CD4-positive, alpha-beta T cell treated with Interleukin-6 for 4 hours (primary cell): ENCODE results near the gene FN3KRP.
A peak's percentile ranks its signal among the peaks of the same experiment; 100 is the strongest.

Source experiments
- DNase-seq: peaks from one replicate; pipeline ENCODE4 v3.0.0-alpha.2; 2020; ENCODE audit warnings: mixed read lengths

FN3KRP gene

GRCh38 chr17:82687871-82688270, 28.6 kb upstream of the FN3KRP start:
- DNase-seq: no peak

DNA sequence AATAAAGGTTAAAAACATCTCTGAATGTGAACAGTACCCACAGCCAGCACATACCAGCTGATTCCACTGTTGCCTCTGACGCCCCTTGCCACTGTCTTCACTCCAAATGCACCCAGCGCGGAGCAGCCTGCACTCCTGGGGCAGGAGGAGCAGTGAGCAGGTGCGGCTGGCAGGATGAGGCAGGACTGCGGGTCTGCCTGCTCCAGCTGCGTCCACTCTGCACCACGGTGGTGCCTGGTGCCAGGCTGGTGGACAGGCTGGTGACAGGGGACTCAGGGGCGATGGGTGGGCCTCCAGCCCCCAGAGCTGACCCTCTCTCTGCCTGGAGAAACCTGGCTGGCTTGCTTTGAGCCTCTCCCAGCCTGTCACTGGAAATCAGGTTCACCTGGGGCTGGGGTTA, 27.4 kb upstream of the FN3KRP start:
- no peak for DNase-seq

DNA sequence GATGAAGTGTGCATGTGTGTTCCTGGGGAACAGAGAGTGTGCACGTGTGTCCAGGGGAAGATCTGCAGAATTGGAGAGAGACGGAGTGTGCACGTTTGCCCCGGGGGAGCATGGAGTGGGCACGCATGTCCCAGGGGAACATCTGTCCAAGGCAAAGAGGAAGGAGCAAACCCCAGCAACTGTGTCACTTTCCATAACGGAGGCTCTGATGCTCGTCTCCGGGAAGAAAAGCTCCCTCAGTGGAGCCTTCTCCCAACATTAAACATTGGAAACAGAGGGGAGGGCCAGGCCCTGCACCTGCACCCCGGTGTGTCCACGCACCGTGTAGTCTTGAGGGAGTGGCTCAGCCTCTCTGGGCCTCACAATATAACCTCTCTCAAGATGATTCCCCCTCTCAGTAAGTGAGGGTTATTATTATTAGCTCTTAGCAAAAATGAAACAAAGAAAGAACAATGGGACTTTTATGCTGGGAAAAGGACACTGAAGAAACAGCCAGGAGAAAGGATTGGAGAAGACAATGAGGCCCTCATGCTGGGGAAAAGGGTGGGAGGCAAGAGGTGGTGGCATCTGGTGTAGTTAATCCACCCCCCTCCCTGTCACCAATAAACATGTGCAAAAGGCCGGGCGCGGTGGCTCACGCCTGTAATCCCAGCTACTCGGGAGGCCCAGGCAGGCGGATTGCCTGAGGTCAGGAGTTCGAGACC, 25.6 kb upstream of the FN3KRP start:
- no peak for DNase-seq

- no peak for DNase-seq
These were observed 24.8 kb upstream of the FN3KRP start for GRCh38 chr17:82691714-82692113.

DNA sequence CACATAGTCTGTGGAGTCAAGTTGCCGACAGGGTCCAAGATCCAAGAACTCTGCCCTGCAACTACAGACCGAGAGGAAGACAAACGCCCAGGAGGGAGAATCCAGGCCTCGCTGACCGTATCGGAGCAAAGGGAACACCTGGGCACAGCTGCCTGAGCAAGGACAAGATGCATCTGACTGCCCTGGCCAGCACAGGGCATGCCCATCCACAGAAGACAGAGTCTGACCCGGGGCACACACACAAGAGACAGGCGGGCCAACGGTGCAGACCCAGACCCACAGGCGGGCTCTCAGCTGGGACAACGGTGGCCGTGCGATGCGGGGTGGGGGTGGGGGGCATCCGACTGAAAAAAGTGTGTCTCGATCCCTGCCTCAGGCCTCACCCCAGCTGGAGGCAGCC, 24.2 kb upstream of the FN3KRP start:
- DNase-seq: no peak

DNA sequence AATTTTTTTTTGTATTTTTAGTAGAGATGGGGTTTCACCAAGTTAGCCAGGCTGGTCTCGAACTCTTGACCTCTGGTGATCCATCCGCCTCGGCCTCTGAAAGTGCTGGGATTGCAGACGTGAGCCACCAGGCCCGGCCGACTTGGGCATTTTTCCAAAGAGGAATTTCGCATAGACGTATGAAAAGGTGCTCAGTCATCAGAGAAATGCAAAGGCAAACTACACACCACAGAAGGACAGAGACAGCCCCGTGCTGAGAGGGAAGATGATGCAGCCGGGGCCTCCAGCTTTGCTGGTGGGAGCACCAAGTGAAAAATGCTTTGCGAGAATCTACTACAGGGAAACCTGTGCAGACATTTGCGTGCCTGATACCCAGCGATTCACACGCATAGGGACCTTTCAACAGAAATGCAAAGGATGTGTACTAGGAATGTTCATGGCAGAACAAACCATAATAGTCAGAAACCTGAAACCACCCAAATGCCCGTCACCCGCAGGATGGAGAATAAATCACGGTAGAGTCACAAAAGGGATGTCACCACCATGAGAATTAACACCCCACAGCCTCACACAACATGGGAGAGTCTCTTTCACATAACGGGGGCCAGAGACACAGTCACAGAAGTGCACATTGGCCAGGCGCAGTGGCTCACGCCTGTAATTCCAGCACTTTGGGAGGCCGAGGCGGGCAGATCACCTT, 23.2 kb upstream of the FN3KRP start:
- DNase-seq: no peak

- DNase-seq: no peak
These were observed 21.9 kb upstream of the FN3KRP start for GRCh38 chr17:82694647-82695046.

DNA sequence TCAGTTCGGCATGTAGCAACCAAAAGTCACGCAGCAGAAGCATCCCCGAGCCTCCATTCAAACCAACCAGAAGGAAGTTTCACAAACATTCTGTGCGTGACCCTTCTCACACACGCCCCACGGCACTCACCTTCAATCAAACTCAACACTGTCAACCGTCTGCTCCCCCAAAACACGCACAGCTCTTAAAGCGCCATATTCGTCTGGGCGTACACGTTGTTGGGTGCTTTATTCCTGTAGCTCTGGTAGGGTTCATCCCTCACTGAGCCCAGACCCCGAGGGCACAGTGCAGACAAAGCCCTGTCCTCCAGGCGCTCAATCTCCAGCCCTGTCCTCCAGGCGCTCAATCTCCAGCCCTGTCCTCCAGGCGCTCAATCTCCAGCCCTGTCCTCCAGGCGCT, 20.2 kb upstream of the FN3KRP start:
- DNase-seq: no peak

GRCh38 chr17:82696916-82697807, 19.3 kb upstream of the FN3KRP start:
- DNase-seq: peak; percentile 13

DNA sequence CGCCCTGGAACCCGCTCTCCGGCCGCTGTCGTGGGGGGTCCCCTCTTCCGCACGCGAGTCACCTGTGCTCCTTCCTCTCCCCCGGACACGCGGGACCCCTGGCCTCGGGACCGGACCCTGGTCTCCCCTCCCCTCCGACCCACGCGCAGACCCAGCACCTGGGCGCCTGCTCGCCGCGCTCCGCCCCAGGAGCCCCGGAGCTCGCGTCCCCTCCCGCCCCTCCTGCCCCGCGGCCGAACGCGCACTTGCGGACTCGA, 18.8 kb upstream of the FN3KRP start:
- DNase-seq: no peak

GRCh38 chr17:82698065-82698973, 18.2 kb upstream of the FN3KRP start, which contains the start of gene RAB40B:
Gene RAB40B (minus strand): TSS chr17:82698698. CDS start chr17:82698596, 102 bp downstream.
- DNase-seq: peak; percentile 99

- no peak for DNase-seq
These were observed 17.5 kb upstream of the FN3KRP start for GRCh38 chr17:82698974-82699442.

DNA sequence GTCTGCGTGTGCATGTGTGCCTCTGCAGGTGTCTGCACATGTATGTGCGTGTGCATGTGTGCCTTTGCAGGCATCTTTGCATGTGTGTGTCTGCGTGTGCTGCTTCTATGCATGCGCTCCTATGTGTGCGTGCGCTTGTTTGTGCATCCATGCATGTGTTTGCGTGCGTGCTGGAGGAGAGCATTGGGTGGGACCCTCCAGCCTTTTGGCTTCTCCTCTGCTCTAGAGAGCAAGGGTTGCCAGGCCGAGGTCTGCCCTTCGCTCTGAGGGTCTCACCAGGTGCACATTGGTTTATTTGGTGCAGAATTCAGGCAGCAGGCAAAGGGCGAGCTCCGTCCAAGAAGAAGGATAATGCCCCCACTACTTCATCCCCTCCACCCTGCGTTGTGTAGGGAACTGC, 17.0 kb upstream of the FN3KRP start:
- DNase-seq: no peak

GRCh38 chr17:82702231-82702927, 14.1 kb upstream of the FN3KRP start:
- no peak for DNase-seq

DNA sequence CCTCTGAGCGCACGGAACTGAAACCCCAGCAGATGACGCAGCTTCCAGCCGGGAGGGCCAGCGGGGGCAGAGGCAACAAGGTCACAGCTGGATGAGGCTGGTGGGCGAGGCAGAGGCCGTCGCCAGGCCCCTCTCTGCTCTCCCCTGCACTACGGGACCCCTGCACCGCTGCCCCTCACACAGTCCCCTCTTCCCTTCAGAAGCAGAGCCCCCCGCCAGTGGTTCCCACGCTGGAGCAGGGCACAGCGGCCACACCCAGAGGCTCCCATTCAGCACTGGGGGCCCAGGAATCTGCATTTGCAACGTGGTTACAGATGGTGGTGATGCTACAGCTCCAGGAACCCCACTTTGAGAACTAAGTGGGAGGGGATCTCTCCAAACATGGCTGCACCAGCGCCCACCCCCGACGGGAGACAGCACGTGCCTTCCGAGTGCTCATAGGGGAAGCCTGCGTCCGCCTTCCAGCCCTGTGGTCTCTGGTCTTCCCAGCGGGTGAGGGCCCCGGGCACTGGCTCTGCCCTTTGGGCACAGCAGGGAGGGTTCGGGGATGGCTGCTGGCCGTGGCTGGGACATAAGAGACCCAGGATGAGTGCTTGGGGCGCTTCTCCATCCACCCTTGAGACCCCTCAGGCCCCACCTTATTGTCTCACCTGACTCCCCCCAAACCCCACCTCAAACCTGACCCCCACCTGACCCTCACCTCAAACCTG, 13.3 kb upstream of the FN3KRP start:
- no peak for DNase-seq

DNA sequence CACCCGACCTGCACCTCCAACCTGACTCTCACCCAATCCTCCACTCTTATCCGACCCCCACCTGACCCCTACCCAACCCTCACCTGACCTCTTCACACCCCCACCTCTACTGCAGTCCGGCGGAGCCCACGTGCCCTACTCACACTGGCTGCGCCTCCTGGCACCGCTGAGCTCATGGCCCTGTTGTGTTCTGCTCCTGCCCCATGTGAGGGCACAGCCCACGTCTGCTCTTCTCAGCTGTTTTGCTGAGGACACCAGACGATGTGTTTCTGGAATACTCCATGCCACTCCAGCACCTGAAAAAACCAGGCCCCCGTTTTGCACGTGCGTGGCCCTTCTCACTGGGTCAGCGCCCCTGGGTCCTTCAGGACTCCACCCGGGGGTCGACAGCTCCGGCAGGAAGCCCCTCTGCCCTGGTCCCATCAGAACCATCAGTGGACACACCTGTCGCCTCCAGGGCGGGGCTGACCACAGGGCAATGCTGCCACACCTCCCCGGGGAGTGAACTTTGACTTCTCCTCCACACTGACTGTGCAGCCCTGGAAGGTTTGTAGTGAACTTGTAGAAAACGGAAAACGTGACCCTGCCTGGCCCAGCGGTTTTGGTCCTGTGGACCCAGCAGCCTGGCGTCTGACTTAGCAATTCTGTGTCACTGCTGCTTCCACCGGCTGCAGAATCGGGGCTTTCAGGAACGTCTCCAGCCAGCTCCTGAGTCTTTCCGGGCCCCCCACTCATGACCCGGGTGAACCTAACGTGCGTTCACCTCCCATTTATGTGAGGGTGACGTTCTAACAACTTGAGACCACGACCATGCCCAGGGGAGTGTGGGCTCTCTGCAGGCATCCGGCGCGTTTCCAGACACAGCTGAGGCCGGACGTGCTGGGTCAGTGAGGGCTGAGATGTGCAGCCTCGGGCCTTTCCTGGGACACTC, 12.3 kb upstream of the FN3KRP start:
- DNase-seq: no peak

DNA sequence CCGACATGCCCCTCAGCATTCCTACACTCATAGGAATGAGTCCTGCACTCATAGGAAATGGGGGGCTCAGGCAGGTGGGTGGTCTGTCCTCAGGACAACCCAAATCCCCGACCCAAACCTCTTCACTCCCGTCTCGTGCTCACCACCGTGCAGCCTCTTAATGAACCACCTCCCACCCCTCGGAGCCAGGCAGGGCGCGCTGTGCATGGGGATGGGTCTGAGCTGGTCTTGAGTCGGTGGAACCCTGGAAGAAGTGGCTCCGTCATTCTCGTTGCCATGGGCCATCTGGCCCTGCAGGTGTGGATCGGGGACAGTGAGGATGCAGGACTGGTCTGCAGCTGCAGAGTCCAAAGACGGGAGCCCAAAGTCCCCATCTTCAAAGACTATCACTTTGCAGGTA, 11.6 kb upstream of the FN3KRP start:
- no peak for DNase-seq

- no peak for DNase-seq
These were observed 10.8 kb upstream of the FN3KRP start for GRCh38 chr17:82705756-82706155.

DNA sequence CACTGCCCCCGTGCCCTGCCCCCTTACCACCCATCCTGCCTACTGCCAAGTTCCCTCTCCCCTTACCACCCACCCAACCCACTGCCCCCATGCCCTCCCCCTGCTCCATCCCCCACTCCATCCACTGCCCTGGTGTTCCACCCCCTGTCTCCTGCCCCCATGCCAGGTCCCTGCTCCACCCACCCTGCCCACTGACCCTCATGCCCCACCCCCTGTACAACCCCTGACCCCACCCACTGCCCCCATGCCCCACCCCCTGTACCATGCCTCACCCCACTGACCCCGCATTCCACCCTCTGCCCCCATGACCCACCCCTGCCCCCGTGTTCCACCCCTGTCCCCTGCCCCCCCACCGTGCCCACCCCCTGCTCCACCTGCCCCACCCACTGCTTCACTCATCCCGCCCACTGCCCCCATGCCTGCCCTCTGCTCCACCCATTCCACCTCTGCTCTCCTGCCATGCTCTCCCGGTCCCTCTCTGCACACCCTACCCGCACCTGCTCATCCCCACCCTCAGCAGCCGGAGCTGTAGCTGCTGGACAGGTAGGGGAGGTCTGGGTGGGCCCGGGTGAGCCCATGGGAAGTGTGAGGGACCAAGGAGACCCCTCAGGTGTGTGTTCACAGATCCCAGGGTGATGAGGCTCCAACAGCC, 7.4 kb upstream of the FN3KRP start:
- no peak for DNase-seq
